ENCODE results near the gene NXPH3. TPM values are rescaled to one million over a fixed set of nuclear protein-coding genes. Genes with fewer than 3 reads are reported as not detected.

NXPH3 gene
- total RNA-seq, 1 experiment from 2014 or later: not detected

- TF ChIP-seq CTCF (IDR thresholded peaks at IDR 0.05; ENCODE audit: unreplicated experiment): no peak
- Mint-ChIP-seq H3K4me3 (ENCODE audit: low read depth, unreplicated experiment) (peak overlapping the region; percentile 68), H3K4me1 (ENCODE audit: low read depth, unreplicated experiment) (peaks cover 24% of the 10 kb centered on the region), H3K27me3 (ENCODE audit: unreplicated experiment) (peaks cover 73% of the 10 kb centered on the region), H3K9me3 (ENCODE audit: low read depth, unreplicated experiment) (no peaks in the 10 kb centered on the region), H3K27ac (ENCODE audit: unreplicated experiment) (peak overlapping the region; percentile 18), H3K36me3 (ENCODE audit: insufficient read depth, unreplicated experiment) (peaks cover 18% of the 10 kb centered on the region)
- BruUV-seq (replicated peaks): no TSS peak
- intact Hi-C loops (cut with micrococcal nuclease; ENCODE audit: unreplicated experiment): no loop called here
- CTCF ChIA-PET: interaction anchor here (0.5 to 2.8 kb wide), 17 partner anchors 13 to 427 kb away, joined by 3 to 26 read pairs (median 4); partner anchors contain the start of genes FAM117A and SLC35B1
- no peak for DNase-seq
These were observed 5.0 kb upstream of the NXPH3 start for GRCh38 chr17:49570540-49571242.

GRCh38 chr17:49571283-49571682, 4.4 kb upstream of the NXPH3 start:
- intact Hi-C loops (cut with micrococcal nuclease; ENCODE audit: unreplicated experiment): no loop called here
- peaks cover 73% of the 10 kb centered on the region for H3K27me3 Mint-ChIP-seq (ENCODE audit: unreplicated experiment)

GRCh38 chr17:49571764-49572163, 3.9 kb upstream of the NXPH3 start:
- TF ChIP-seq CTCF (IDR thresholded peaks at IDR 0.05; ENCODE audit: unreplicated experiment): no peak
- Mint-ChIP-seq H3K36me3 (ENCODE audit: insufficient read depth, unreplicated experiment) (peaks cover 18% of the 10 kb centered on the region), H3K27me3 (ENCODE audit: unreplicated experiment) (peaks cover 73% of the 10 kb centered on the region), H3K27ac (ENCODE audit: unreplicated experiment) (no peak overlapping the region), H3K9me3 (ENCODE audit: low read depth, unreplicated experiment) (no peaks in the 10 kb centered on the region), H3K4me1 (ENCODE audit: low read depth, unreplicated experiment) (peaks cover 14% of the 10 kb centered on the region), H3K4me3 (ENCODE audit: low read depth, unreplicated experiment) (no peak overlapping the region)
- BruUV-seq (replicated peaks): no TSS peak
- CTCF ChIA-PET: interaction anchor here (0.7 to 2.8 kb wide), 6 partner anchors 30 to 425 kb away, joined by 3 to 26 read pairs (median 3); no protein-coding TSS in a partner anchor
- intact Hi-C loops (cut with micrococcal nuclease; ENCODE audit: unreplicated experiment): no loop called here
- no peak for DNase-seq

More at GRCh38 chr17:49571283-49571682, 4.4 kb upstream of the NXPH3 start:
- peaks cover 18% of the 10 kb centered on the region for H3K4me1 Mint-ChIP-seq (ENCODE audit: low read depth, unreplicated experiment)
- TF ChIP-seq CTCF (IDR thresholded peaks at IDR 0.05; ENCODE audit: unreplicated experiment): no peak
- H3K27ac Mint-ChIP-seq (ENCODE audit: unreplicated experiment): no peak overlapping the region
- H3K9me3 Mint-ChIP-seq (ENCODE audit: low read depth, unreplicated experiment): no peaks in the 10 kb centered on the region
- CTCF ChIA-PET: interaction anchor here (0.7 to 2.8 kb wide), 6 partner anchors 31 to 426 kb away, joined by 3 to 26 read pairs (median 3); no protein-coding TSS in a partner anchor
- H3K4me3 Mint-ChIP-seq (ENCODE audit: low read depth, unreplicated experiment): no peak overlapping the region
- no TSS peak for BruUV-seq (replicated peaks)
- peaks cover 18% of the 10 kb centered on the region for H3K36me3 Mint-ChIP-seq (ENCODE audit: insufficient read depth, unreplicated experiment)
- no peak for DNase-seq

- Mint-ChIP-seq H3K9me3 (ENCODE audit: low read depth, unreplicated experiment) (no peaks in the 10 kb centered on the region), H3K36me3 (ENCODE audit: insufficient read depth, unreplicated experiment) (peaks cover 18% of the 10 kb centered on the region), H3K27me3 (ENCODE audit: unreplicated experiment) (peaks cover 73% of the 10 kb centered on the region), H3K27ac (ENCODE audit: unreplicated experiment) (no peak overlapping the region), H3K4me1 (ENCODE audit: low read depth, unreplicated experiment) (peaks cover 10% of the 10 kb centered on the region), H3K4me3 (ENCODE audit: low read depth, unreplicated experiment) (no peak overlapping the region)
- intact Hi-C loops (cut with micrococcal nuclease; ENCODE audit: unreplicated experiment): no loop called here
- no peak for TF ChIP-seq CTCF (IDR thresholded peaks at IDR 0.05; ENCODE audit: unreplicated experiment)
- CTCF ChIA-PET: interaction anchor here (0.8 to 2.8 kb wide), 5 partner anchors 30 to 425 kb away, joined by 3 to 26 read pairs (median 3); no protein-coding TSS in a partner anchor
- BruUV-seq (replicated peaks): no TSS peak
- DNase-seq: no peak
These were observed 3.4 kb upstream of the NXPH3 start for GRCh38 chr17:49572226-49572625.

All from Calu3 (cell line).